SK-N-SH treated with all-trans-retinoic acid at 6 μM for 48 hours (cell line): ENCODE measurements around the gene DCXR.

Experiments used
- ATAC-seq: fragments of 200-7000 bp; cut with Tn5 transposase; 3 replicates; pipeline ENCODE4 v1.9.1; 2020; ENCODE audit warnings: mild to moderate bottlenecking, moderate library complexity
- ARNTL ChIP-seq: fragments of 450-650 bp; formaldehyde crosslinking; IDR thresholded peaks from 2 replicates; pipeline ENCODE4 v1.5.0; 2020; ENCODE audit warnings: low read depth, mild to moderate bottlenecking, moderate library complexity, borderline replicate concordance
- BACH2 ChIP-seq: fragments of 250-450 bp; sonication (Bioruptor Pico); IDR thresholded peaks from 2 replicates; pipeline ENCODE4 v1.9.0; 2021; ENCODE audit warnings: mild to moderate bottlenecking, borderline replicate concordance
- CSDC2 ChIP-seq: fragments of 250-450 bp; sonication (Bioruptor Pico); IDR thresholded peaks from 2 replicates; pipeline ENCODE4 v1.5.0; 2020; ENCODE audit warnings: mild to moderate bottlenecking, moderate library complexity
- CSRNP3 ChIP-seq: fragments of 250-450 bp; sonication (Bioruptor Pico); IDR thresholded peaks from 2 replicates; pipeline ENCODE4 v1.5.1; 2021; ENCODE audit warnings: mild to moderate bottlenecking, moderate library complexity
- ESRRG ChIP-seq: fragments of 250-450 bp; sonication (Bioruptor Pico); IDR thresholded peaks from 2 replicates; pipeline ENCODE4 v1.6.1; 2021; ENCODE audit warnings: mild to moderate bottlenecking
- GLIS3 ChIP-seq: fragments of 250-450 bp; sonication (Bioruptor Pico); IDR thresholded peaks from 2 replicates; pipeline ENCODE4 v1.5.0; 2020; ENCODE audit warnings: mild to moderate bottlenecking, moderate library complexity
- ISL1 ChIP-seq: fragments of 250-450 bp; sonication (Bioruptor Pico); IDR thresholded peaks from 2 replicates; pipeline ENCODE4 v2.1.2; 2022; ENCODE audit warnings: mild to moderate bottlenecking, moderate library complexity
- OSR1 ChIP-seq: fragments of 250-450 bp; sonication (Bioruptor Pico); IDR thresholded peaks from 2 replicates; pipeline ENCODE4 v1.8.0; 2022; ENCODE audit warnings: moderate library complexity, mild to moderate bottlenecking, inconsistent platforms
- PATZ1 ChIP-seq: fragments of 250-450 bp; sonication (Bioruptor Pico); IDR thresholded peaks from 2 replicates; pipeline ENCODE4 v1.8.0; 2020; ENCODE audit warnings: mild to moderate bottlenecking, moderate library complexity, borderline replicate concordance
- POU6F1 ChIP-seq: fragments of 250-450 bp; sonication (Bioruptor Pico); IDR thresholded peaks from 2 replicates; pipeline ENCODE4 v1.8.0; 2021; ENCODE audit warnings: low read depth, mild to moderate bottlenecking, moderate library complexity, borderline replicate concordance
- PPARA ChIP-seq: fragments of 250-450 bp; sonication (Bioruptor Pico); IDR thresholded peaks from 2 replicates; pipeline ENCODE4 v1.5.0; 2020; ENCODE audit warnings: mild to moderate bottlenecking, borderline replicate concordance
- SNAI2 ChIP-seq: fragments of 250-450 bp; sonication (Bioruptor Pico); IDR thresholded peaks from 2 replicates; pipeline ENCODE4 v1.5.0; 2020; ENCODE audit warnings: mild to moderate bottlenecking, moderate library complexity
- TCF4 ChIP-seq: fragments of 250-450 bp; sonication (Bioruptor Pico); IDR thresholded peaks from 2 replicates; pipeline ENCODE4 v1.8.0; 2021; ENCODE audit warnings: mild to moderate bottlenecking, moderate library complexity, borderline replicate concordance
- TOX ChIP-seq: fragments of 250-450 bp; sonication (Bioruptor Pico); IDR thresholded peaks from 2 replicates; pipeline ENCODE4 v1.8.0; 2021; ENCODE audit warnings: mild to moderate bottlenecking, moderate library complexity, borderline replicate concordance
- TSHZ2 ChIP-seq: fragments of 250-450 bp; sonication (Bioruptor Pico); IDR thresholded peaks from 2 replicates; pipeline ENCODE4 v1.5.0; 2020; ENCODE audit warnings: mild to moderate bottlenecking, moderate library complexity
- ZC3H10 ChIP-seq: fragments of 250-450 bp; sonication (Bioruptor Pico); IDR thresholded peaks from 2 replicates; pipeline ENCODE4 v1.5.1; 2021; ENCODE audit warnings: mild to moderate bottlenecking, moderate library complexity
- ZFP30 ChIP-seq: fragments of 450-650 bp; formaldehyde crosslinking; IDR thresholded peaks from 2 replicates; pipeline ENCODE4 v1.5.0; 2022; ENCODE audit warnings: mild to moderate bottlenecking, moderate library complexity
- ZNF565 ChIP-seq: fragments of 450-650 bp; formaldehyde crosslinking; conservative IDR thresholded peaks from 2 replicates; pipeline ENCODE4 v1.5.0; 2020; ENCODE audit warnings: low read depth, mild to moderate bottlenecking, moderate library complexity
- ZNF70 ChIP-seq: fragments of 450-650 bp; formaldehyde crosslinking; IDR thresholded peaks from 2 replicates; pipeline ENCODE4 v1.5.0; 2020; ENCODE audit warnings: mild to moderate bottlenecking, moderate library complexity
- ZNF8 ChIP-seq: fragments of 450-650 bp; formaldehyde crosslinking; IDR thresholded peaks from 2 replicates; pipeline ENCODE4 v1.5.0; 2020; ENCODE audit warnings: mild to moderate bottlenecking, moderate library complexity
- TF ChIP-seq, protein P1 (sequence below): fragments of 250-450 bp; sonication (Bioruptor Pico); IDR thresholded peaks from 2 replicates; pipeline ENCODE4 v1.5.1; 2020; ENCODE audit warnings: low read depth, mild to moderate bottlenecking, moderate library complexity

Gene DCXR

GRCh38 chr17:82005701-82006348 lies 31.7 kb downstream of the DCXR start:
- ATAC-seq = no peak
- no peak for TF ChIP-seq CSDC2 (CRISPR knock-in tag)
- no peak for TF ChIP-seq BACH2 (CRISPR knock-in tag)
- TF ChIP-seq GLIS3 (CRISPR knock-in tag) = no peak
- no peak for TF ChIP-seq ZFP30 (CRISPR knock-in tag)
- no peak for TF ChIP-seq SNAI2 (CRISPR knock-in tag)
- TF ChIP-seq ZNF70 (CRISPR knock-in tag) = no peak
- TF ChIP-seq ZNF8 = no peak
- no peak for TF ChIP-seq TOX
- TF ChIP-seq ARNTL (CRISPR knock-in tag) = no peak
- TF ChIP-seq ESRRG (CRISPR knock-in tag) = no peak
- no peak for TF ChIP-seq PPARA (CRISPR knock-in tag)
- no peak for TF ChIP-seq ZNF565
- TF ChIP-seq ZC3H10 (CRISPR knock-in tag) = no peak
- TF ChIP-seq, protein P1, sequence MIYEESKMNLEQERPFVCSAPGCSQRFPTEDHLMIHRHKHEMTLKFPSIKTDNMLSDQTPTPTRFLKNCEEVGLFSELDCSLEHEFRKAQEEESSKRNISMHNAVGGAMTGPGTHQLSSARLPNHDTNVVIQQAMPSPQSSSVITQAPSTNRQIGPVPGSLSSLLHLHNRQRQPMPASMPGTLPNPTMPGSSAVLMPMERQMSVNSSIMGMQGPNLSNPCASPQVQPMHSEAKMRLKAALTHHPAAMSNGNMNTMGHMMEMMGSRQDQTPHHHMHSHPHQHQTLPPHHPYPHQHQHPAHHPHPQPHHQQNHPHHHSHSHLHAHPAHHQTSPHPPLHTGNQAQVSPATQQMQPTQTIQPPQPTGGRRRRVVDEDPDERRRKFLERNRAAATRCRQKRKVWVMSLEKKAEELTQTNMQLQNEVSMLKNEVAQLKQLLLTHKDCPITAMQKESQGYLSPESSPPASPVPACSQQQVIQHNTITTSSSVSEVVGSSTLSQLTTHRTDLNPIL = no peak
- no peak for TF ChIP-seq TSHZ2 (CRISPR knock-in tag)
- no peak for TF ChIP-seq PATZ1

GRCh38 chr17:82004517-82005455 lies 32.7 kb downstream of the DCXR start:
- ATAC-seq = no peak
- TF ChIP-seq OSR1 (no peak), GLIS3 (CRISPR knock-in tag) (no peak), ISL1 (no peak), SNAI2 (CRISPR knock-in tag) (no peak), ZC3H10 (CRISPR knock-in tag) (no peak), POU6F1 (CRISPR knock-in tag) (no peak), ZNF8 (no peak), ZFP30 (CRISPR knock-in tag) (no peak), CSDC2 (CRISPR knock-in tag) (no peak), CSRNP3 (CRISPR knock-in tag) (no peak), TCF4 (CRISPR knock-in tag) (no peak), ZNF70 (CRISPR knock-in tag) (no peak)
- TF ChIP-seq, protein P1 = no peak
